NOMO-1 treated with dmso at 0.1 percent for 144 hours (cell line): ENCODE measurements around the gene RAD23B.

Experiments used
- DNase-seq: peaks from one replicate; lab custom pipeline; 2025; ENCODE audit not compliant: unreplicated experiment; lab: John Stamatoyannopoulos, UW

The RAD23B gene

DNA sequence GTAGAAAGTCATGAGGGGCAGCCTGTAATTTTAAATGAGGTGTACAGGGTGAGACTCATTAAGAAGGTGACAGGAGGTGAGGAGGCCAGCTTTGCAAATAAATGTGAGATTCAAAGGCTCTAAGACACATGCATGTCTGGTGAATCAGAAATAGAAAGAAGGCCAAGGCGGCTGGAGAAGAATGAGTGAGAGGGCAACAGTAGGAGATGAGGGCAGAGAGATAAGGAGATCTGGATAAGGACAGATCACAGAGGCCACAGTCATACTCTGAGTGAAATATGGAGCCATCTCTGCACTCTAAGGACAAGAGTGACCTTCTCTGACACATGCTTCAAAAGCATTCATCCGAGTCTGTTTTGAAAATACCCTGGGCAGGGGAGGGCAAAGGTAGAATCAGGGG is 90.7 kb downstream of the RAD23B start:
- DNase-seq = no peak

DNA sequence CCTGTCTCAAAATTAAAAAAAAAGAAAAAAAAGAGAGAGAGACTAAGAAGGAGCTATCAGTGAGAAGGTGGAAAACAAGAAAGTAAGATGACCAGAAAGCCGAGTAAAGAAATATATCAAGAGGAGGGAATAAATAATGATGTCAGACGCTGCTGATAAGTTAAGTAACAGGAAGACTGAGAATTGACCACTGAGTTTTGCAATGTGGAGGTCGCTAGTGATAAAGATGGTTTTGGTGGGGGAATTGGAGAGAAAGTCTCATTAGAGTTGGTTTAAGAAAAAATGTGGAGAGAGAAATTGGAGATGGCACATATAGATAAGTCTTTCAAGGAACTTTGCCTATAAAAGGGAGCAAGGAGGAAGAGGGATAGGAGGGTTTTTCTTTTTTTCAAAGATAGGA is 91.9 kb downstream of the RAD23B start:
- no peak for DNase-seq

DNA sequence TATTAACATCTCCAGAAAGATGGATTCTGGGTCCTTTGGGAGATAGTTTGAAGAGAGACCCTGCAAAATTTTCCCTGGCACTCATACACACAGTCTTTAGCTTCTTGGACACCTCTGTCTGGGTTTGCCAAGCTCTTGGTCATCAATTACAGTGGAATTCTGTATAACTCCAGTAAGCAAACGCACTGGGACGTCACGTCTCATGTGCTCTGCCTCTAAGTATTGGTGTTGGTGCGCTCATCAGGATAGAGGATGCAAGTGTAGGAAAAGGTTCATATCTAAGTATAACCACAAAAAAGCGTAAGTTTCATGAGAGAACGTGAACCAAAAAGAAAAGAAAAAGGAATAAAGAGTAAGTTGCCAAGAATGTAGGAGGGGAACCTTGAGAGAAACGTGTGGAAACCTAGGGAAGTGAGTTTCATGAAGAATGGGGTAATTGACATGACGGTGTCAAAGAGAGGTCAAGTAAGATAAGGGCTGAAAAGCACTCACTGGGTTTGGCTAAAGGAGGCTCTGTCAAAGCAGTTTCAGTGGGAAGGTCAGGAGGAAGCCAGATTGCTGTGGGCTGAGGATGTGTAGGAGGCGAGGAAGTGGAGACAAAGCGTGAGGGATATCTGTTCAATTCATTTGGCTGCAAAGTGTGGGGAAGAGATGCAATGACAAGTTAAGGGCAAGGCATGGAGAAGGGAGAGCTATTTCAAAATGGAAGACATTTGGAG is 92.7 kb downstream of the RAD23B start:
- no peak for DNase-seq

DNA sequence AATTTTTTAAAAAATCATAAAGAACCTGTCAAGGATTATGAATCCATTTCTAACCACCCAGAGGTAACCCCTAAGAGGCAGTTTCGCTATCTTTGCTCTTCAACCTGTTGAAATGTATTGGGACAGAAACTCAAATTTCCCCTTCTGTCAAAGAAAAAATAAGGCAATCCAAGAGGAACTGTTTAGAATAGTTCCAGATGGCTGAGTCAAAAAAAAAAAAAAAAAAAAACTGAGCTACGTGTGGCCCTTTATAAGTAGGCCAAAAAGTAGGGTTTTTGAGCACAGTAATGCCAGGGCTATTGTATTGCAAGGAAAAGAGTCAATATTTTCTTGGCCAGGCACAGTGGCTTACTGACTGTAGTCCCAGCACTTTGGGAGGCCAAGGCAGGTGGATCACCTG is 94.9 kb downstream of the RAD23B start:
- DNase-seq = no peak
